KMS-11 (cell line): ENCODE data around the gene RAB11FIP4.

ENCODE experiments used
- H2AFZ ChIP-seq: fragments of 200-600 bp; sonication (generic); 2 replicates; pipeline ENCODE4 v1.6.1; 2016; ENCODE audit warnings: antibody characterized with exemption, mixed run types, low read depth
- H3K27ac ChIP-seq: fragments of 200-600 bp; sonication (generic); 2 replicates; pipeline ENCODE4 v1.6.1; 2016; ENCODE audit warnings: mild to moderate bottlenecking, mixed run types
- H3K27me3 ChIP-seq: fragments of 200-600 bp; sonication (generic); 2 replicates; pipeline ENCODE4 v1.6.1; 2017; ENCODE audit warnings: mild to moderate bottlenecking, low read depth, mixed run types, moderate library complexity; ENCODE audit not compliant: insufficient read depth
- H3K36me3 ChIP-seq: fragments of 200-600 bp; sonication (generic); 2 replicates; pipeline ENCODE4 v1.6.1; 2017; ENCODE audit warnings: mild to moderate bottlenecking, mixed run types; ENCODE audit not compliant: insufficient read depth
- H3K4me1 ChIP-seq: fragments of 200-600 bp; sonication (generic); 2 replicates; pipeline ENCODE4 v1.6.1; 2016; ENCODE audit warnings: mild to moderate bottlenecking, low read depth, mixed run types; ENCODE audit not compliant: poor library complexity, severe bottlenecking
- H3K4me2 ChIP-seq: fragments of 200-600 bp; sonication (generic); 2 replicates; pipeline ENCODE4 v1.7.0; 2016; ENCODE audit warnings: mild to moderate bottlenecking, mixed run types
- H3K4me3 ChIP-seq: fragments of 200-600 bp; sonication (generic); IDR thresholded peaks from 2 replicates; pipeline ENCODE4 v1.6.1; 2017; ENCODE audit warnings: low read depth, low read length, mixed read lengths; ENCODE audit not compliant: insufficient read depth
- H3K79me2 ChIP-seq: fragments of 200-600 bp; sonication (generic); 2 replicates; pipeline ENCODE4 v1.6.1; 2016; ENCODE audit warnings: low read depth, mixed run types; ENCODE audit not compliant: insufficient read depth
- H3K9ac ChIP-seq: fragments of 200-600 bp; sonication (generic); 2 replicates; pipeline ENCODE4 v1.6.1; 2016; ENCODE audit warnings: mild to moderate bottlenecking, mixed run types
- H4K20me1 ChIP-seq: fragments of 200-600 bp; sonication (generic); 2 replicates; pipeline ENCODE4 v1.6.1; 2016; ENCODE audit warnings: mild to moderate bottlenecking, mixed run types; ENCODE audit not compliant: insufficient read depth
- TF ChIP-seq, protein P1 (sequence below): fragments of 200-600 bp; sonication (generic); conservative IDR thresholded peaks from 2 replicates; pipeline ENCODE4 v1.6.1; 2017; ENCODE audit warnings: low read depth, mild to moderate bottlenecking, antibody characterized with exemption, low read length, moderate library complexity, mixed read lengths

Gene RAB11FIP4

DNA sequence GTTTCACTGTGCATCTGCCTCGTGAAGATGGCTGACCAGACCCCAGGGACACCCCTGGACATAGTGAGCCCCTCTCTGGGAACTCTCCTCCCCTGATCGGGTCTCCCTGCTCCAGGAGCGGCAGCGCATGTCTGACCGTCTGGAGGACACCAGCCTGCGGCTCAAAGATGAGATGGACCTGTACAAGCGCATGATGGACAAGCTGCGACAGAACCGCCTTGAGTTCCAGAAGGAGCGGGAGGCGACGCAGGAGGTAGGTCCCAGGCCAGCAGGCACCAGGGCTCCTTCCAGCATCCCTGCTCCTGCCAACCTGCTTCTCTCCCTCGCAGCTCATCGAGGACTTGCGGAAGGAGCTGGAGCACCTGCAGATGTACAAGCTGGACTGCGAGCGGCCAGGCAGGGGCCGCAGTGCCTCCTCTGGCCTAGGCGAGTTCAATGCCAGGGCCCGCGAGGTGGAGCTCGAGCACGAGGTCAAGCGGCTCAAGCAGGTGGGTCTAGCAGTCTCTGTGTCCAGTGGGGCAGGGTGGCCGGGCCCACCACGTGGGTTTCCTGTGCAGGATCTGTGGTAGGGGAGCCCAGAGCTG lies 136.9 kb downstream of the RAB11FIP4 start:
- Histone ChIP-seq H3K4me3 (no peak overlapping the region), H3K27ac (no peak overlapping the region), H4K20me1 (no peaks in the 10 kb centered on the region), H3K36me3 (no peaks in the 10 kb centered on the region), H3K4me1 (peaks cover 2% of the 10 kb centered on the region), H2AFZ (no peak overlapping the region), H3K9ac (no peak overlapping the region), H3K27me3 (no peaks in the 10 kb centered on the region), H3K79me2 (no peaks in the 10 kb centered on the region), H3K4me2 (no peak overlapping the region)
- TF ChIP-seq, protein P1, sequence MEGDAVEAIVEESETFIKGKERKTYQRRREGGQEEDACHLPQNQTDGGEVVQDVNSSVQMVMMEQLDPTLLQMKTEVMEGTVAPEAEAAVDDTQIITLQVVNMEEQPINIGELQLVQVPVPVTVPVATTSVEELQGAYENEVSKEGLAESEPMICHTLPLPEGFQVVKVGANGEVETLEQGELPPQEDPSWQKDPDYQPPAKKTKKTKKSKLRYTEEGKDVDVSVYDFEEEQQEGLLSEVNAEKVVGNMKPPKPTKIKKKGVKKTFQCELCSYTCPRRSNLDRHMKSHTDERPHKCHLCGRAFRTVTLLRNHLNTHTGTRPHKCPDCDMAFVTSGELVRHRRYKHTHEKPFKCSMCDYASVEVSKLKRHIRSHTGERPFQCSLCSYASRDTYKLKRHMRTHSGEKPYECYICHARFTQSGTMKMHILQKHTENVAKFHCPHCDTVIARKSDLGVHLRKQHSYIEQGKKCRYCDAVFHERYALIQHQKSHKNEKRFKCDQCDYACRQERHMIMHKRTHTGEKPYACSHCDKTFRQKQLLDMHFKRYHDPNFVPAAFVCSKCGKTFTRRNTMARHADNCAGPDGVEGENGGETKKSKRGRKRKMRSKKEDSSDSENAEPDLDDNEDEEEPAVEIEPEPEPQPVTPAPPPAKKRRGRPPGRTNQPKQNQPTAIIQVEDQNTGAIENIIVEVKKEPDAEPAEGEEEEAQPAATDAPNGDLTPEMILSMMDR, result no peak

DNA sequence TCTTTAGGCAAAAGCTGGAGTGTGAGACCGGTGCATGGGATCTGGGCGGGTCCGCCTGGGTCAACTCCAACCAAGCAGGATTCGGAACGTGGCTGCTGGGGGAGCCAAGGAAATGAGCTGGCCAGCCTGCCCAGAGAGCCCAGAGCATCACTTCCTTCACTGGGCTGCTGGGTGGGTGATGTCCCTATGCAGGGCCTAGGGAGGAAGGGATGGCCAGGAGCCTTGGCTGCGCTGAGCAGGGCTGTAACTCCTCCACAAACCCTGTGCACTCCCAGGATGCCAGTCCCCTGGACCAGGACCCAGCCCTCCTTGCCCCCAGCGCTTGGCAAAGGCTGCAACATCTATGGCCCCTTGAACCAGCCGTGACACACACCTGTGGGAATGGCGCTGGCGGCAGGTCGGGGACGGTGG lies 138.4 kb downstream of the RAB11FIP4 start:
- H3K36me3 ChIP-seq, result no peaks in the 10 kb centered on the region
- H4K20me1 ChIP-seq, result no peaks in the 10 kb centered on the region
- H2AFZ ChIP-seq, result no peak overlapping the region
- H3K4me1 ChIP-seq, result peaks cover 2% of the 10 kb centered on the region
- TF ChIP-seq, protein P1, result no peak
- H3K27me3 ChIP-seq, result no peaks in the 10 kb centered on the region
- H3K9ac ChIP-seq, result no peak overlapping the region
- no peaks in the 10 kb centered on the region for H3K79me2 ChIP-seq
- no peak overlapping the region for H3K4me2 ChIP-seq
- H3K4me3 ChIP-seq, result no peak overlapping the region
- no peak overlapping the region for H3K27ac ChIP-seq

DNA sequence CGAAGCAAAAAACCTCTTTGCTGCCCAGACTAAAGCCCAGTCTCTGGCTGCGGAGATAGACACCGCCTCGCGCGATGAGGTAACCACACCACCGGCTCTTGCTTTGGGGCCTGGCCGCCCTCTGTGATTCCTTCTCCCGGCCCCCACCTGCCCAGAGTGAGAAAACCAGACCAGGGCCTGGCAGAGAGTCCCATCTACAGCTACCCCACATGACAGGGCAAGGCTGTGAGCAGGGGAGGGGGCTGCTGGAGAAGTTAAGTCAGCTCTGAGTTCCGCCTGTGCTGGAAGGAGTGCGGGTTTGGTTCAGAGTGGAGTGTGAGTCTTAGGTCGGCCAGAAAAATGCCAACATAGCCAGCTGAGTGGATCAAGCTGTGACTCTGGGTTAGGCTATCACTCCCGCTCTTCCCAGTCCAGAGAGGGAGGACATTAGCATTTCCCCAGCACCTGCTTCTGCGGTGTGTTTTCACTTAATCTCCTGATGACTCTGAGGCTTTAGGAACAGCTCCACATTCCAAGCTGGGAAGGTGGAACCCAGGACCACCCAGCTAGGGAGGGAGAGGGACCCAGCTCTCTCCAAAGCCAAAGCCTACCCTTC lies 139.0 kb downstream of the RAB11FIP4 start:
- no peak overlapping the region for H2AFZ ChIP-seq
- H3K9ac ChIP-seq, result no peak overlapping the region
- H3K27ac ChIP-seq, result no peak overlapping the region
- no peaks in the 10 kb centered on the region for H3K27me3 ChIP-seq
- no peak overlapping the region for H3K4me2 ChIP-seq
- TF ChIP-seq, protein P1, result no peak
- peaks cover 6% of the 10 kb centered on the region for H3K4me1 ChIP-seq
- H3K79me2 ChIP-seq, result no peaks in the 10 kb centered on the region
- H3K4me3 ChIP-seq, result no peak overlapping the region
- no peaks in the 10 kb centered on the region for H4K20me1 ChIP-seq
- H3K36me3 ChIP-seq, result no peaks in the 10 kb centered on the region

DNA sequence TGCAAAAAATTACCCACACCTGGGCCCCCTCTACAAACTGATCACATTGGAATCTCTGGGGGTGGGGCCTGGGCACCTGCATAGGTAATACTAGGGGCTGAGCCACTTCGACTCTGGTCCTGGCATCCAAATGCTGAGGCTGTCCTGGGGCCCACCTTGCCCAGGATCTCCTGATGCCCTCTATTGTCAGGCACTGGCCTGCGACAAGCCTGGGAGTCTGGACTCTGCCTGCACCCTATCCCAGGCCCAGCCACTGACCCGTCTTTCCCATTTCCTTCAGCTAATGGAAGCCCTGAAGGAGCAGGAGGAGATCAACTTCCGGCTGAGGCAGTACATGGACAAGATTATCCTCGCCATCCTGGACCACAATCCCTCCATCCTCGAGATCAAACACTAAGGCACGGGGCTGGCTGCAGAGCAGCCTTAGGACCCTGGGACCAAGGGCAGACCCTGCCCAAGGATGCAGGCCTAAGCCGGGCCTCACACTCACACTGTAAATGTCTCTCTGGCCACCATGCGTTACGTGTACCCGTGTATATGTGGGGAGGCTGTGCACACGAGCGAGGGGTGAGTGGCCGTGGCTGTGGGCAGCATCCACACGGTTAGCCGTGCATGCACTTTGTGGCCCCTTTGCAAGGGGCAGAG lies 140.0 kb downstream of the RAB11FIP4 start:
- Histone ChIP-seq H3K79me2 (no peaks in the 10 kb centered on the region), H3K4me3 (no peak overlapping the region), H3K27ac (no peak overlapping the region), H4K20me1 (no peaks in the 10 kb centered on the region), H3K27me3 (no peaks in the 10 kb centered on the region), H3K4me1 (peaks cover 16% of the 10 kb centered on the region), H3K9ac (no peak overlapping the region), H3K36me3 (no peaks in the 10 kb centered on the region), H3K4me2 (no peak overlapping the region), H2AFZ (no peak overlapping the region)
- TF ChIP-seq, protein P1, result no peak
